NCI-H1417 treated with DMSO at 0.1 percent for 48 hours (cell line): ENCODE results near the gene MCAT.

Source experiments
- DNase-seq: peaks from one replicate; lab custom pipeline; 2025; lab: John Stamatoyannopoulos, UW

MCAT gene

GRCh38 chr22:43142880-43143562, at the start of gene MCAT:
Gene MCAT, minus strand, starts transcription at chr22:43143398. Its CDS starts 50 bp downstream, at chr22:43143348.
- DNase-seq, result no peak

- no peak for DNase-seq
Observed at GRCh38 chr22:43191831-43192230, 48.6 kb upstream of the MCAT start.

GRCh38 chr22:43188829-43189545, 45.8 kb upstream of the MCAT start:
- DNase-seq, result no peak

- peak; percentile 70 for DNase-seq
Observed at GRCh38 chr22:43187171-43188099, 44.2 kb upstream of the MCAT start.

- no peak for DNase-seq
Observed at GRCh38 chr22:43186272-43187170, 43.3 kb upstream of the MCAT start, which contains the start of gene TTLL12. Gene TTLL12, minus strand, starts transcription at chr22:43187134. Its CDS starts 65 bp downstream, at chr22:43187069.

GRCh38 chr22:43185860-43186261, 42.7 kb upstream of the MCAT start:
- no peak for DNase-seq

- no peak for DNase-seq
Observed at GRCh38 chr22:43183496-43184277, 40.5 kb upstream of the MCAT start.

GRCh38 chr22:43182726-43183125, 39.5 kb upstream of the MCAT start:
- no peak for DNase-seq

GRCh38 chr22:43182118-43182517, 38.9 kb upstream of the MCAT start:
- no peak for DNase-seq

GRCh38 chr22:43181321-43182076, 38.3 kb upstream of the MCAT start:
- DNase-seq, result no peak

- DNase-seq, result no peak
Observed at GRCh38 chr22:43180670-43181069, 37.5 kb upstream of the MCAT start.

- no peak for DNase-seq
Observed at GRCh38 chr22:43179911-43180195, 36.7 kb upstream of the MCAT start.

- no peak for DNase-seq
Observed at GRCh38 chr22:43179146-43179910, 36.1 kb upstream of the MCAT start.

GRCh38 chr22:43177479-43177878, 34.3 kb upstream of the MCAT start:
- no peak for DNase-seq

- no peak for DNase-seq
Observed at GRCh38 chr22:43176090-43176489, 32.9 kb upstream of the MCAT start.

GRCh38 chr22:43174941-43175531, 31.8 kb upstream of the MCAT start:
- no peak for DNase-seq

GRCh38 chr22:43173976-43174720, 30.9 kb upstream of the MCAT start:
- DNase-seq, result no peak

- DNase-seq, result no peak
Observed at GRCh38 chr22:43173566-43173965, 30.4 kb upstream of the MCAT start.
